SK-MEL-5 (cell line): ENCODE results near the gene MAPT. TPM values are rescaled to one million over a fixed set of nuclear protein-coding genes. Genes with fewer than 3 reads are reported as not detected.
"Not testable (repeated sequence)": the region's sequence is repeated elsewhere in the genome, so short reads cannot be mapped to it uniquely, and the experiment has no call there.

Source experiments
- DNase-seq: peaks from one replicate; pipeline ENCODE4 v3.0.0-alpha.2; 2016; ENCODE audit warnings: low read depth, low spot score
- in situ Hi-C: cut with HindIII; loops from 2 replicates; pipeline ENCODE4 v1.10.0; 2016; ENCODE audit warnings: low sequenced_read_pairs, high pct_unique_total_duplicates, low pct_unique_long_range_greater_than_20kb
- total RNA-seq: library from RNA; depleted of rRNA; stranded (reverse); fragments of >200 nt; shearing (Covaris generic); gene quantifications from 2 replicates; pipeline ENCODE4 v1.2.3, GENCODE V29; 2014

MAPT gene
- total RNA-seq, 1 experiment from 2014 or later = 3.7 TPM

DNA sequence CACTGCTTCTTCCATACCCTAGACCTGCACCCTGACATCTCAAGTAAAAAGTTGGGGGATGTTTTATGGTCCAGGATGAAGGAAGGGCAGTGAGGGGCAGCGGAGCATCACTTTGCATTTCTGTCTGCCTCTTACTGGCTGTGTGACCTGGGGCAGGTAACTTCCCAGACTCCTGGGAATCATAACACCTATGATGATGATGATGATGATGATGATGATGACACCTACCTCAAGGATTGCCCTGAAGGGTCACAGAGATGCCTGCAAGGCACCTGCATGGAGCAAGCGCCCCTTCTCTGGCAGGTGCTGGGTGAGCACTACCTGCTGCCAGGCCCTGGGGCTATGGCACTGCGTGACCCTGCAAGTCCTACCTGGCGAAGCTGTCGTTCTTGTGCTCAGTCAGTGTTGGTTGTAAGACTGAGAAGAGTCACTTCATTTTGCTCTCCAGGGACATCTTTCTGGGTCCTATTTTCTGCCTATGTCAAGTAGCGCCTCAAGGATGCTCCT is 58.5 kb downstream of the MAPT start:
- in situ Hi-C loops = no loop called here
- no peak for DNase-seq

DNA sequence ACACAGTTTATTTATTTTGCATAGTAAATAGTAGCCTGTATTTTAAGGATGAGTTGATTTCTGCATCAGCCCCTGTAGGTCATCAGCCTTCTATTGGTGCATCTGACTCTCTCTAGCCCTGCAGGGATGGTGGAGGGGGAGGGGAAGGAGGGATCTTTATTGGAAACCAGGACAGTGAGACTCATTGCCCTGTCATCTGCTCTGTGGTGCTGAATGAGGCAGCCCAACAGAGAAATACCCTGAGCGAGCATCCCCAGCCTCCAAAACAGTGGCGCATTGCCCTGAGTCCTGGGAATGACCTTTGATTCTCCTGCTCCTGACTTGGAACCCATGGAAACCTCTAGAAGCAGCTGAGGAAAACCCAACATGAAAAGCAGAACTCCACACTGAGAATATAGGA is 59.2 kb downstream of the MAPT start:
- in situ Hi-C loops = no loop called here

DNA sequence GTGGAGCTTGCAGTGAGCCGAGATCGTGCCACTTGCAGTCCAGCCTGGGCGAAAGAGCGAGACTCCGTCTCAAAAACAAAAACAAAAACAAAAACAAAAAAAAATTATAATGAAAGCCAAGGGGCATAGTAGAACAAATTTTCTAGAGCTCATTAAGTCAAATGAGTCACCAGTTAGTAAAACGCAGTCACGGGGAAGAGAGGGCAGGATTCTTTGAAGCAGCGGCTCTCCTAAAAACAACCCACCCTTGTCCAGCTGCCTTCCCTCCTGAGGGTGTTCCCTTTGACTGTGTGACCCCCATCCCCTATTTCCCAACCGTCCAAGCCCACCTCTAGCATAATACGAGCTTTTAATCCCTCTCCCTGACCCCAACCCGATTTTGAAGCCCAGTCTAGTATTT is 60.6 kb downstream of the MAPT start:
- in situ Hi-C loops = no loop called here
- DNase-seq = no peak

More for the DNA sequence above, 59.2 kb downstream of the MAPT start:
- DNase-seq = no peak

- no peak for DNase-seq
- in situ Hi-C loops = no loop called here
Observed at GRCh38 chr17:45955326-45955725, 61.0 kb downstream of the MAPT start.

- DNase-seq = no peak
- in situ Hi-C loops = no loop called here
Observed at GRCh38 chr17:45956090-45956489, 61.7 kb downstream of the MAPT start.

DNA sequence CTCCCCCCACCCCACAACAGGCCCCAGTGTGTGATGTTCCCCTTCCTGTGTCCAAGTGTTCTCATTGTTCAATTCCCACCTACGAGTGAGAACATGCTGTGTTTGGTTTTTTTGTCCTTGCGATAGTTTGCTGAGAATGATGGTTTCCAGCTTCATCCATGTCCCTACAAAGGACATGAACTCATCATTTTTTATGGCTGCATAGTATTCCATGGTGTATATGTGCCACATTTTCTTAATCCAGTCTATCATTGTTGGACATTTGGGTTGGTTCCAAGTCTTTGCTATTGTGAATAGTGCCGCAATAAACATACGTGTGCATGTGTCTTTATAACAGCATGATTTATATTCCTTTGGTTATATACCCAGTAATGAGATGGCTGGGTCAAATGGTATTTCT is 62.4 kb downstream of the MAPT start:
- in situ Hi-C loops = not testable (repeated sequence)

GRCh38 chr17:45958307-45958706 is 64.0 kb downstream of the MAPT start:
- in situ Hi-C loops = no loop called here
- no peak for DNase-seq

More for the DNA sequence above, 62.4 kb downstream of the MAPT start:
- DNase-seq = not testable (repeated sequence)

- in situ Hi-C loops = no loop called here
- DNase-seq = no peak
Observed at GRCh38 chr17:45958994-45959665, 64.8 kb downstream of the MAPT start.

DNA sequence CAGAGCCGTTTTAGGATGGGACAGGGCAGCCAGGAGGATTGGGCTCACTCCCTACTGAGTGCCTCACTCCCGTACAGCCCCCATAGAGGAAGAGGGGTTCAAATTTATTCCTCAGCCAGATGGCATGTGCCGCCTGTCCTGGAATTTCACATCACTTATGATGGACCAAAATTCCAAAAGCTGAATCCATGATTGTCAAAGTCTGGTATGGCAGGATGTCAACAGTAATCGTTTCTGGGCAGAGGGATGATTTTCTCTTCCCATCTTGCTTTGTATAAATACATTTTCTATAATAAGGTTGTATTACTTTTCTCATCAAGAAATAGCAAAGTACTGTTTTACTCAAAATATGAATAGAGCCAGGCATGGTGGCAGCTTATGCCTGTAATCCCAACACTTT is 66.0 kb downstream of the MAPT start:
- no peak for DNase-seq
- in situ Hi-C loops = no loop called here

GRCh38 chr17:45961206-45961605 is 66.9 kb downstream of the MAPT start:
- no peak for DNase-seq
- in situ Hi-C loops = no loop called here

DNA sequence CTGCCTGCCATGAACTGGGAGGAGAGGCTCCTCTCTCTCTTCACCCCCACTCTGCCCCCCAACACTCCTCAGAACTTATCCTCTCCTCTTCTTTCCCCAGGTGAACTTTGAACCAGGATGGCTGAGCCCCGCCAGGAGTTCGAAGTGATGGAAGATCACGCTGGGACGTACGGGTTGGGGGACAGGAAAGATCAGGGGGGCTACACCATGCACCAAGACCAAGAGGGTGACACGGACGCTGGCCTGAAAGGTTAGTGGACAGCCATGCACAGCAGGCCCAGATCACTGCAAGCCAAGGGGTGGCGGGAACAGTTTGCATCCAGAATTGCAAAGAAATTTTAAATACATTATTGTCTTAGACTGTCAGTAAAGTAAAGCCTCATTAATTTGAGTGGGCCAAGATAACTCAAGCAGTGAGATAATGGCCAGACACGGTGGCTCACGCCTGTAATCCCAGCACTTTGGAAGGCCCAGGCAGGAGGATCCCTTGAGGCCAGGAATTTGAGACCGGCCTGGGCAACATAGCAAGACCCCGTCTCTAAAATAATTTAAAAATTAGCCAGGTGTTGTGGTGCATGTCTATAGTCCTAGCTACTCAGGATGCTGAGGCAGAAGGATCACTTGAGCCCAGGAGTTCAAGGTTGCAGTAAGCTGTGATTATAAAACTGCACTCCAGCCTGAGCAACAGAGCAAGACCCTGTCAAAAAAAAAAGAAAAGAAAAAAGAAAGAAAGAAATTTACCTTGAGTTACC is 68.0 kb downstream of the MAPT start:
- in situ Hi-C loops = no loop called here
- DNase-seq = no peak

- DNase-seq = no peak
- in situ Hi-C loops = no loop called here
Observed at GRCh38 chr17:45963283-45963682, 68.9 kb downstream of the MAPT start.

GRCh38 chr17:45963889-45964288 is 69.5 kb downstream of the MAPT start:
- in situ Hi-C loops = no loop called here
- DNase-seq = no peak

- DNase-seq = no peak
- in situ Hi-C loops = no loop called here
Observed at GRCh38 chr17:45964634-45965033, 70.3 kb downstream of the MAPT start.

GRCh38 chr17:45965812-45966211 is 71.5 kb downstream of the MAPT start:
- no peak for DNase-seq
- in situ Hi-C loops = no loop called here

DNA sequence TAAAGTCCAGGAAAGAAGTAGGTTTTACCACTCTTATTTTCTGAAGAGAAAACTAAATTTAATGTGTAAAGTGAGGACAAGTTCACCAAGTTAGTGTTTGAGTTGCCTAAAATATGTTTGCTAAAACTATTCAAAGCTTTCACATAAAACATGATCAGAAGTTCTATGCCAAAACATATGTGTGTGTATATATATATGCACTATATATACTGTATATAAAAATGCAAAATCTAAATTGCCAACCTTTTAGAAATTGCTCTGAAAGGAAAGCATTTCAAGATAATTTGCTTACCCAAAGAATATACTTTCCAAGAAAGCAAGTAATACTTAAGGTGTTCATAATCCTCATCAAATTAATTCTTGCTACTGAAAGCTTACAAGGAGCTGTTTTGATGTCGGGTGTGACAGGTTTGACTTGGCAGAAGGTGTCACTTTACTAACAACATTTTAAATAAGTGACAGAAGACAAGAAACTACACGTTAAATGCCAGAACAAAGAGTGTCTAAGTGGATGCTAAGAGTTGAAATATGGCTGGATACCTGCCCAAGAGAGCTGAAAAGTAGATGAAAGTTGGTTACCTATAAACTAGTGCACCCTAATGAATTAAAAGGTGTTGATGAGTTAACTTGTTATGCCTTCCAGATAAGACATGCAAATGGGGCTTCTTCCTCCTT is 72.4 kb downstream of the MAPT start:
- in situ Hi-C loops = no loop called here
- DNase-seq = no peak

DNA sequence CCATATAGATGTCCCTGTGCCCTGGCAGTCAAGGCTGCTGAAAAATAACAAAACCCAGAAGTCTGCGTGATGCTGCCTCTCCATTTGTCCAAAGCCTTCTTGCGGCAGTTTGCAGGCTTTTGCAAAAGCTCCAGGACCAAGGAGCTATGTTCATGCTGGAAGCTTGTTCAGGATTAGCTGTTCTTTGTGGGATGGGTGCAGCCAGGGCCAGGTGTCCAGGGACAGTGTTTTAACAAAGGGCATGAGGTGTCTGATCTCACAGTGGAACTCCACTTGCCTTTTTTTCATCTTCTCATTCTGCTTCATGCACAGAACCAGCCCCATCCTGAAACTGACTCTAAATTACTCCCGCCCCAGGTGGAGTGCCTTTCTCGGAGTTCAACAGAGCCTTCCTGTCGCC is 73.0 kb downstream of the MAPT start:
- no peak for DNase-seq
- in situ Hi-C loops = no loop called here

- no peak for DNase-seq
- in situ Hi-C loops = no loop called here
Observed at GRCh38 chr17:45968732-45969131, 74.4 kb downstream of the MAPT start.
